HCT116 (cell line): ENCODE results near the gene AMBP.

Experiments
- CEBPB ChIP-seq: IDR thresholded peaks from 2 replicates; pipeline ENCODE4 v1.6.1; 2012; ENCODE audit warnings: low read depth
- EZH2 ChIP-seq: fragments of 200-600 bp; sonication (generic); IDR thresholded peaks from 2 replicates; pipeline ENCODE4 v1.6.1; 2017; ENCODE audit warnings: antibody characterized with exemption, mixed run types
- FOSL1 ChIP-seq: IDR thresholded peaks from 2 replicates; pipeline ENCODE4 v1.6.1; 2012; ENCODE audit warnings: low read depth
- POLR2A ChIP-seq: IDR thresholded peaks from 2 replicates; pipeline ENCODE4 v1.7.0; 2011; ENCODE audit warnings: borderline replicate concordance; ENCODE audit not compliant: insufficient read depth, insufficient read length; ENCODE audit errors: extremely low read depth
- POLR2AphosphoS5 ChIP-seq: IDR thresholded peaks from 2 replicates; pipeline ENCODE4 v1.6.1; 2011; ENCODE audit warnings: mild to moderate bottlenecking, low read depth, low read length, moderate library complexity
- SIN3A ChIP-seq: IDR thresholded peaks from 2 replicates; pipeline ENCODE4 v1.6.1; 2012; ENCODE audit warnings: low read depth
- YY1 ChIP-seq: IDR thresholded peaks from 2 replicates; pipeline ENCODE4 v1.6.1; 2011; ENCODE audit warnings: low read length, low read depth, moderate library complexity, mild to moderate bottlenecking; ENCODE audit not compliant: insufficient replicate concordance; ENCODE audit errors: extremely low read depth
- ZFX ChIP-seq: fragments of 450-650 bp; IDR thresholded peaks from 2 replicates; pipeline ENCODE4 v1.6.1; 2017
- TF ChIP-seq, protein P1 (sequence below): IDR thresholded peaks from 2 replicates; pipeline ENCODE4 v1.6.1; 2012; ENCODE audit warnings: low read depth
- TF ChIP-seq, protein P2 (sequence below), 3 experiments: fragments of 200-600 bp in 1 of 3; sonication (generic) in 1 of 3; IDR thresholded peaks in 2 of 3; conservative IDR thresholded peaks in 1 of 3; 2 replicates each; pipeline ENCODE4 v1.5.1; 2012 to 2017; ENCODE audit warnings: low read depth in 2 of 3, low read length in 2 of 3, antibody characterized with exemption in 1 of 3, borderline replicate concordance in 1 of 3, control low read depth in 1 of 3, mild to moderate bottlenecking in 1 of 3, mixed read lengths in 1 of 3, mixed run types in 1 of 3, moderate library complexity in 1 of 3; ENCODE audit not compliant: insufficient read depth in 1 of 3
- TF ChIP-seq, protein P3 (sequence below): IDR thresholded peaks from 2 replicates; pipeline ENCODE4 v1.6.1; 2011; ENCODE audit warnings: mild to moderate bottlenecking, low read length, moderate library complexity; ENCODE audit not compliant: insufficient replicate concordance; ENCODE audit errors: extremely low read depth

DNA sequence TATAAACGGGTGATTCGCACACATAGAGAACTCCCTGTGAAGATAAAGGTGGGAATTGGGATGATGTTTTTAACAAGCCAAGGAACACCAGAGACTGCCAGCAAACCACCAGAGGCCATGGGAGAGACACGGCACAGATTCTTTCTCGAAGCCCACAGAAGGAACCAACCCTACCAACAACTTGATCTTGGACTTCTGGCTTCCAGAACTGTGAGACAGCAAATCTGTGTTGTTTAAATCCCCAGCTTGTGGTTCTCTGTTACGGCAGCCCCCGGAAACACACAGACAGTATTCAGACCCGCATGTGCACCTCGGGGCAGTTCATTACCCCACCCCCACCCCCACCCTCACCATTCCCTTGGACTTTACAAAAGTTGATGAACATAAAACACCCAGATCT, 12.8 kb downstream of the AMBP start:
- no peak for TF ChIP-seq EZH2
- TF ChIP-seq, protein P1, sequence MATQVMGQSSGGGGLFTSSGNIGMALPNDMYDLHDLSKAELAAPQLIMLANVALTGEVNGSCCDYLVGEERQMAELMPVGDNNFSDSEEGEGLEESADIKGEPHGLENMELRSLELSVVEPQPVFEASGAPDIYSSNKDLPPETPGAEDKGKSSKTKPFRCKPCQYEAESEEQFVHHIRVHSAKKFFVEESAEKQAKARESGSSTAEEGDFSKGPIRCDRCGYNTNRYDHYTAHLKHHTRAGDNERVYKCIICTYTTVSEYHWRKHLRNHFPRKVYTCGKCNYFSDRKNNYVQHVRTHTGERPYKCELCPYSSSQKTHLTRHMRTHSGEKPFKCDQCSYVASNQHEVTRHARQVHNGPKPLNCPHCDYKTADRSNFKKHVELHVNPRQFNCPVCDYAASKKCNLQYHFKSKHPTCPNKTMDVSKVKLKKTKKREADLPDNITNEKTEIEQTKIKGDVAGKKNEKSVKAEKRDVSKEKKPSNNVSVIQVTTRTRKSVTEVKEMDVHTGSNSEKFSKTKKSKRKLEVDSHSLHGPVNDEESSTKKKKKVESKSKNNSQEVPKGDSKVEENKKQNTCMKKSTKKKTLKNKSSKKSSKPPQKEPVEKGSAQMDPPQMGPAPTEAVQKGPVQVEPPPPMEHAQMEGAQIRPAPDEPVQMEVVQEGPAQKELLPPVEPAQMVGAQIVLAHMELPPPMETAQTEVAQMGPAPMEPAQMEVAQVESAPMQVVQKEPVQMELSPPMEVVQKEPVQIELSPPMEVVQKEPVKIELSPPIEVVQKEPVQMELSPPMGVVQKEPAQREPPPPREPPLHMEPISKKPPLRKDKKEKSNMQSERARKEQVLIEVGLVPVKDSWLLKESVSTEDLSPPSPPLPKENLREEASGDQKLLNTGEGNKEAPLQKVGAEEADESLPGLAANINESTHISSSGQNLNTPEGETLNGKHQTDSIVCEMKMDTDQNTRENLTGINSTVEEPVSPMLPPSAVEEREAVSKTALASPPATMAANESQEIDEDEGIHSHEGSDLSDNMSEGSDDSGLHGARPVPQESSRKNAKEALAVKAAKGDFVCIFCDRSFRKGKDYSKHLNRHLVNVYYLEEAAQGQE, result no peak
- TF ChIP-seq POLR2A, result no peak
- TF ChIP-seq ZFX, result no peak
- no peak for TF ChIP-seq SIN3A
- TF ChIP-seq, protein P2, sequence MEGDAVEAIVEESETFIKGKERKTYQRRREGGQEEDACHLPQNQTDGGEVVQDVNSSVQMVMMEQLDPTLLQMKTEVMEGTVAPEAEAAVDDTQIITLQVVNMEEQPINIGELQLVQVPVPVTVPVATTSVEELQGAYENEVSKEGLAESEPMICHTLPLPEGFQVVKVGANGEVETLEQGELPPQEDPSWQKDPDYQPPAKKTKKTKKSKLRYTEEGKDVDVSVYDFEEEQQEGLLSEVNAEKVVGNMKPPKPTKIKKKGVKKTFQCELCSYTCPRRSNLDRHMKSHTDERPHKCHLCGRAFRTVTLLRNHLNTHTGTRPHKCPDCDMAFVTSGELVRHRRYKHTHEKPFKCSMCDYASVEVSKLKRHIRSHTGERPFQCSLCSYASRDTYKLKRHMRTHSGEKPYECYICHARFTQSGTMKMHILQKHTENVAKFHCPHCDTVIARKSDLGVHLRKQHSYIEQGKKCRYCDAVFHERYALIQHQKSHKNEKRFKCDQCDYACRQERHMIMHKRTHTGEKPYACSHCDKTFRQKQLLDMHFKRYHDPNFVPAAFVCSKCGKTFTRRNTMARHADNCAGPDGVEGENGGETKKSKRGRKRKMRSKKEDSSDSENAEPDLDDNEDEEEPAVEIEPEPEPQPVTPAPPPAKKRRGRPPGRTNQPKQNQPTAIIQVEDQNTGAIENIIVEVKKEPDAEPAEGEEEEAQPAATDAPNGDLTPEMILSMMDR (IDR thresholded peaks at IDR 0.05 in 2 of 3, conservative IDR thresholded peaks at IDR 0.05 in 1 of 3; ENCODE audit: borderline replicate concordance in 1 of 3, insufficient read depth in 1 of 3, low read depth in 2 of 3, low read length in 2 of 3), result no peak
- no peak for TF ChIP-seq CEBPB
- TF ChIP-seq FOSL1, result no peak
- TF ChIP-seq YY1, result no peak
- TF ChIP-seq POLR2AphosphoS5, result no peak
- TF ChIP-seq, protein P3, sequence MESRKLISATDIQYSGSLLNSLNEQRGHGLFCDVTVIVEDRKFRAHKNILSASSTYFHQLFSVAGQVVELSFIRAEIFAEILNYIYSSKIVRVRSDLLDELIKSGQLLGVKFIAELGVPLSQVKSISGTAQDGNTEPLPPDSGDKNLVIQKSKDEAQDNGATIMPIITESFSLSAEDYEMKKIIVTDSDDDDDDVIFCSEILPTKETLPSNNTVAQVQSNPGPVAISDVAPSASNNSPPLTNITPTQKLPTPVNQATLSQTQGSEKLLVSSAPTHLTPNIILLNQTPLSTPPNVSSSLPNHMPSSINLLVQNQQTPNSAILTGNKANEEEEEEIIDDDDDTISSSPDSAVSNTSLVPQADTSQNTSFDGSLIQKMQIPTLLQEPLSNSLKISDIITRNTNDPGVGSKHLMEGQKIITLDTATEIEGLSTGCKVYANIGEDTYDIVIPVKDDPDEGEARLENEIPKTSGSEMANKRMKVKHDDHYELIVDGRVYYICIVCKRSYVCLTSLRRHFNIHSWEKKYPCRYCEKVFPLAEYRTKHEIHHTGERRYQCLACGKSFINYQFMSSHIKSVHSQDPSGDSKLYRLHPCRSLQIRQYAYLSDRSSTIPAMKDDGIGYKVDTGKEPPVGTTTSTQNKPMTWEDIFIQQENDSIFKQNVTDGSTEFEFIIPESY, result no peak
